ENCODE measurements around the gene C2CD5. TPM values are rescaled to one million over a fixed set of nuclear protein-coding genes. Genes with fewer than 3 reads are reported as not detected.
"Not testable (repeated sequence)": the region's sequence is repeated elsewhere in the genome, so short reads cannot be mapped to it uniquely, and the experiment has no call there.

C2CD5 gene
- total RNA-seq, 2 experiments from 2014 or later: 29.5 to 31.6 TPM

- intact Hi-C loops (cut with DNase I, micrococcal nuclease): no loop called here
- no peak overlapping the region for H3K4me3 Mint-ChIP-seq
- ChIA-PET POLR2A (no interaction called here), CTCF (interaction anchor here (1.1 to 4.4 kb wide), 2 partner anchors 13 to 28 kb away, joined by 3 to 22 read pairs; no protein-coding TSS in a partner anchor)
- no peak for DNase-seq
- H3K27me3 Mint-ChIP-seq: no peaks in the 10 kb centered on the region
- no peak for ATAC-seq
- peaks cover under 1% of the 10 kb centered on the region for H3K36me3 Mint-ChIP-seq (ENCODE audit: low read depth)
- no peaks in the 10 kb centered on the region for H3K4me1 Mint-ChIP-seq
- H3K9me3 Mint-ChIP-seq (ENCODE audit: low read depth): no peaks in the 10 kb centered on the region
- no peak overlapping the region for H3K27ac Mint-ChIP-seq
These were observed 97.1 kb downstream of the C2CD5 start for GRCh38 chr12:22447223-22447622.

GRCh38 chr12:22444317-22444665 lies 100.1 kb downstream of the C2CD5 start:
- POLR2A ChIA-PET; H3K4me3 Mint-ChIP-seq; H3K27me3 Mint-ChIP-seq; H3K27ac Mint-ChIP-seq; H3K9me3 Mint-ChIP-seq (ENCODE audit: low read depth); ATAC-seq; H3K4me1 Mint-ChIP-seq; H3K36me3 Mint-ChIP-seq (ENCODE audit: low read depth); DNase-seq: not testable (repeated sequence)
- intact Hi-C loops (cut with DNase I, micrococcal nuclease): loop anchor here in 1 of 2 experiments (5.0 kb wide), 1 partner anchor 252 kb away; no protein-coding TSS in a partner anchor
- CTCF ChIA-PET: interaction anchor here (1.3 to 2.4 kb wide), 3 partner anchors 11 to 114 kb away, joined by 4 to 12 read pairs (median 6); no protein-coding TSS in a partner anchor

- intact Hi-C loops (cut with DNase I, micrococcal nuclease): loop anchor here (1.0 to 5.0 kb wide), 7 partner anchors 108 to 746 kb away; partner anchors contain the start of gene ST8SIA1 (in 1 of the 2)
- Mint-ChIP-seq H3K4me1 (no peaks in the 10 kb centered on the region), H3K27me3 (no peaks in the 10 kb centered on the region), H3K9me3 (ENCODE audit: low read depth) (no peaks in the 10 kb centered on the region), H3K4me3 (no peak overlapping the region), H3K36me3 (ENCODE audit: low read depth) (no peaks in the 10 kb centered on the region), H3K27ac (no peak overlapping the region)
- ATAC-seq (peak; percentile 99), DNase-seq (peak; percentile 72)
- CTCF ChIA-PET: interaction anchor here (0.7 to 2.4 kb wide), 15 partner anchors 9 to 746 kb away, joined by 3 to 12 read pairs (median 4); no protein-coding TSS in a partner anchor
- POLR2A ChIA-PET: interaction anchor here (0.6 kb wide), 2 partner anchors 108 to 290 kb away, joined by 3 read pairs; no protein-coding TSS in a partner anchor
These were observed 100.7 kb downstream of the C2CD5 start for GRCh38 chr12:22443379-22444316.

GRCh38 chr12:22437031-22437806 lies 107.1 kb downstream of the C2CD5 start:
- no peaks in the 10 kb centered on the region for H3K36me3 Mint-ChIP-seq (ENCODE audit: low read depth)
- H3K4me1 Mint-ChIP-seq: peaks cover 13% of the 10 kb centered on the region
- H3K27me3 Mint-ChIP-seq: no peaks in the 10 kb centered on the region
- DNase-seq (no peak), ATAC-seq (no peak)
- CTCF ChIA-PET: no interaction called here
- no peaks in the 10 kb centered on the region for H3K9me3 Mint-ChIP-seq (ENCODE audit: low read depth)
- H3K27ac Mint-ChIP-seq: no peak overlapping the region
- intact Hi-C loops (cut with DNase I, micrococcal nuclease): no loop called here
- no peak overlapping the region for H3K4me3 Mint-ChIP-seq
- POLR2A ChIA-PET: no interaction called here

- Mint-ChIP-seq H3K4me3 (no peak overlapping the region), H3K9me3 (ENCODE audit: low read depth) (no peaks in the 10 kb centered on the region), H3K27ac (no peak overlapping the region), H3K36me3 (ENCODE audit: low read depth) (no peaks in the 10 kb centered on the region), H3K4me1 (peaks cover 19% of the 10 kb centered on the region), H3K27me3 (no peaks in the 10 kb centered on the region)
- POLR2A ChIA-PET: no interaction called here
- ATAC-seq (no peak), DNase-seq (no peak)
- intact Hi-C loops (cut with DNase I, micrococcal nuclease): no loop called here
- CTCF ChIA-PET: interaction anchor here (1.5 kb wide), 1 partner anchor 24 kb away, joined by 7 read pairs; no protein-coding TSS in a partner anchor
These were observed 108.8 kb downstream of the C2CD5 start for GRCh38 chr12:22435583-22435982.

- peak overlapping the region; percentile 47 for H3K27ac Mint-ChIP-seq
- H3K36me3 Mint-ChIP-seq (ENCODE audit: low read depth): no peaks in the 10 kb centered on the region
- ChIA-PET POLR2A (no interaction called here), CTCF (no interaction called here)
- H3K27me3 Mint-ChIP-seq: no peaks in the 10 kb centered on the region
- peaks cover 13% of the 10 kb centered on the region for H3K4me1 Mint-ChIP-seq
- intact Hi-C loops (cut with DNase I, micrococcal nuclease): no loop called here
- H3K4me3 Mint-ChIP-seq: peak overlapping the region; percentile 19
- ATAC-seq (no peak), DNase-seq (no peak)
- no peaks in the 10 kb centered on the region for H3K9me3 Mint-ChIP-seq (ENCODE audit: low read depth)
These were observed 112.6 kb downstream of the C2CD5 start for GRCh38 chr12:22431693-22432251.

GRCh38 chr12:22416801-22417200 lies 127.5 kb downstream of the C2CD5 start:
- Mint-ChIP-seq H3K27me3 (no peaks in the 10 kb centered on the region), H3K36me3 (ENCODE audit: low read depth) (no peaks in the 10 kb centered on the region), H3K4me1 (peaks cover 2% of the 10 kb centered on the region), H3K27ac (no peak overlapping the region), H3K9me3 (ENCODE audit: low read depth) (no peaks in the 10 kb centered on the region), H3K4me3 (no peak overlapping the region)
- intact Hi-C loops (cut with DNase I, micrococcal nuclease): no loop called here
- ChIA-PET POLR2A (no interaction called here), CTCF (no interaction called here)
- no peak for DNase-seq
- no peak for ATAC-seq

GRCh38 chr12:22415342-22416309 lies 128.7 kb downstream of the C2CD5 start:
- peak; percentile 51 for ATAC-seq
- Mint-ChIP-seq H3K36me3 (ENCODE audit: low read depth) (no peaks in the 10 kb centered on the region), H3K27me3 (no peaks in the 10 kb centered on the region), H3K27ac (peak overlapping the region; percentile 43), H3K4me3 (no peak overlapping the region), H3K4me1 (peaks cover 2% of the 10 kb centered on the region), H3K9me3 (ENCODE audit: low read depth) (no peaks in the 10 kb centered on the region)
- no peak for DNase-seq
- CTCF ChIA-PET: no interaction called here
- POLR2A ChIA-PET: no interaction called here
- intact Hi-C loops (cut with DNase I, micrococcal nuclease): no loop called here

- ChIA-PET POLR2A (no interaction called here), CTCF (no interaction called here)
- H3K36me3 Mint-ChIP-seq (ENCODE audit: low read depth): no peaks in the 10 kb centered on the region
These were observed 129.6 kb downstream of the C2CD5 start for GRCh38 chr12:22414742-22415141.

GRCh38 chr12:22413592-22413991 lies 130.8 kb downstream of the C2CD5 start:
- POLR2A ChIA-PET: interaction anchor here (0.6 kb wide), 1 partner anchor 296 kb away, joined by 3 read pairs; no protein-coding TSS in a partner anchor
- ATAC-seq (no peak), DNase-seq (no peak)
- no peak overlapping the region for H3K4me3 Mint-ChIP-seq
- CTCF ChIA-PET: no interaction called here
- no peaks in the 10 kb centered on the region for H3K36me3 Mint-ChIP-seq (ENCODE audit: low read depth)
- H3K27ac Mint-ChIP-seq: no peak overlapping the region
- intact Hi-C loops (cut with DNase I, micrococcal nuclease): no loop called here
- H3K9me3 Mint-ChIP-seq (ENCODE audit: low read depth): no peaks in the 10 kb centered on the region
- H3K27me3 Mint-ChIP-seq: no peaks in the 10 kb centered on the region
- H3K4me1 Mint-ChIP-seq: peaks cover 17% of the 10 kb centered on the region

More at GRCh38 chr12:22414742-22415141, 129.6 kb downstream of the C2CD5 start:
- Mint-ChIP-seq H3K27me3 (no peaks in the 10 kb centered on the region), H3K27ac (no peak overlapping the region), H3K4me3 (no peak overlapping the region), H3K9me3 (ENCODE audit: low read depth) (no peaks in the 10 kb centered on the region), H3K4me1 (peaks cover 7% of the 10 kb centered on the region)
- no peak for ATAC-seq
- intact Hi-C loops (cut with DNase I, micrococcal nuclease): no loop called here
- DNase-seq: no peak

All from activated CD4-positive, alpha-beta T cell treated with anti-CD3 and anti-CD28 coated beads for 36 hours (primary cell).